Activated T-helper 2 cell treated with anti-CD3 and anti-CD28 coated beads, Interferon-gamma antibody, Interleukin-2, Interleukin-4, amounts not matched to agents 10 μg/mL and 5 μg/mL and 100 μg/mL, durations not matched to agents 14 hours and 24 hours and 36 hours (primary cell): ENCODE measurements around the gene FKBP1A. TPM values are rescaled to one million over a fixed set of nuclear protein-coding genes. Genes with fewer than 3 reads are reported as not detected.

ENCODE experiments used
- DNase-seq: peaks from one replicate; pipeline ENCODE4 v3.0.0; 2021; ENCODE audit warnings: low spot score
- H3K27ac Mint-ChIP-seq: one replicate; pipeline ENCODE4 v1.8.0; 2021; ENCODE audit warnings: mixed read lengths
- H3K27me3 Mint-ChIP-seq: one replicate; pipeline ENCODE4 v1.8.0; 2021; ENCODE audit warnings: low read depth, mixed read lengths
- H3K36me3 Mint-ChIP-seq: one replicate; pipeline ENCODE4 v1.8.0; 2021; ENCODE audit warnings: low read depth, mixed read lengths
- H3K4me1 Mint-ChIP-seq: one replicate; pipeline ENCODE4 v1.8.0; 2021; ENCODE audit warnings: low read depth, mixed read lengths
- H3K4me3 Mint-ChIP-seq: one replicate; pipeline ENCODE4 v1.8.0; 2021; ENCODE audit warnings: low read depth, mild to moderate bottlenecking, moderate library complexity, mixed read lengths
- H3K9me3 Mint-ChIP-seq: one replicate; pipeline ENCODE4 v1.8.0; 2021; ENCODE audit warnings: mixed read lengths
- intact Hi-C: fragments of 100-400 bp; cut with micrococcal nuclease; formaldehyde crosslinking; loops from one replicate; pipeline ENCODE4 v1.15.1; 2023
- total RNA-seq: library from RNA; stranded (reverse); gene quantifications from 2 replicates; pipeline ENCODE4 v1.2.3, GENCODE V29; 2022

Gene FKBP1A
- 320 and 330 TPM in 2 replicates for total RNA-seq

DNA sequence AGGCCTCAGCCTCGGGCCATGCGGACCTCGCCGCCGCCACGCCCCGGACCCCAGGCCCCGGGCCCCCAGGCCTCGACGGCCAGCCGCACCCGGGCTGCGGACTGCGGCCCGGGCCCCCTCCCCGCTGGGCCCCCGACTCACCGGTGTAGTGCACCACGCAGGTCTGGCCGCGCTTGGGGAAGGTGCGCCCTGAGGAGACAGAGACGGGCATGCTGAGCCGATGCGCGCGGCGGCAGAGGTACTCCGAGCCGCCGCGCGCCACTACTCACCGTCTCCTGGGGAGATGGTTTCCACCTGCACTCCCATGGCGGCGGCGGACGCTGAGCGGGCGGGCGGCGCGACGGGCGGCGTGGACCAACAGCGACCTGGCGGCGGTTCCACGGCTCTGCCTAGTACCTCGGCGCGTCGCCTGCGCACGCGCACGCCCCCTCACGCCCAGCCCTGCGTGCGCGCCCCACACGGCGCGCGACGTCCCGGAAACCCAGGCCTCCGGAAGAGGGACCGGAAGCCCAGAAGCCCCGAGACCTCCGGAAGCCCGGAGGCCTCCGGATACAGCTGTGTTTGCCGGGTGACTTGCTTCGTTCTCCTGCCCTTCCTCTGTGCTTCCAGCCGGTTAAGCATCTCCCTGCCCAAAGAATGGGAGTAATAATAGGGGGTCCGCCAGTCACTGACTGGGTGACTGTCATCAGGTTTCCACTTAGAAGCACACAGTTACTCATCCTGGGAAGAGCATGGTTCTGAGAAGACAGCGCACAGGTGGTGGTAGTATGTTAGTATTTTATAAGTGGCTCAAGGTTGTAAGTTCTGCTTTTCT is at the start of gene FKBP1A:
Gene FKBP1A (minus strand): TSS at position 362 of the 814 bp plus-strand sequence. CDS start 56 bp downstream, at position 306.
- Mint-ChIP-seq H3K27ac (peak within 1 kb of the TSS; percentile 85), H3K27me3 (peaks cover 18% of the 10 kb centered on the region), H3K4me3 (peak within 1 kb of the TSS; percentile 91), H3K36me3 (peaks cover 41% of the 10 kb centered on the region), H3K9me3 (peaks cover 8% of the 10 kb centered on the region), H3K4me1 (peaks cover 53% of the 10 kb centered on the region)
- peak; percentile 88 for DNase-seq
- intact Hi-C loops: loop anchor here (1.0 to 2.0 kb wide), 4 partner anchors 32 to 275 kb away; partner anchors contain the start of gene PSMF1

DNA sequence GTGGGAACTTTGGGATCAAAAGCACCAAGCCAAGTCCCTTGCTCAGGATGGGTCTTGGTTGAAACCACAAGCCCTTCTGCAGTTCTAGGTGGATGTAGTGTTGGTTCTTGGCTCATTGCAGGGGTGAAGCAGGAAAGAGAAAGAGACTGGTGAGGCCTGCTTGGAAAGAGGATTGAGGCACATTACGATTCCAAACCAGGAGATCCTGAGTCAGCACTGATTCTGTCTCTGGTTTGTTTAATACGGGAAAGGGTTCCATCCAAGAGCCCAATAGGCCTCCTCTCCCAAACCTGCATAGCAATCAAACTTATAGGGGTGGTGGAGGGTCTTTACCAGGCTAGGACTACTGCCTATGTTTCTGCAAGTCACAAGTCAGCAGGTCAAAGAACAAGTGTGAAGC is 49.5 kb upstream of the FKBP1A start:
- DNase-seq: no peak
- H3K36me3 Mint-ChIP-seq: peaks cover 51% of the 10 kb centered on the region
- intact Hi-C loops: no loop called here
- peaks cover 8% of the 10 kb centered on the region for H3K4me1 Mint-ChIP-seq
- H3K9me3 Mint-ChIP-seq: no peaks in the 10 kb centered on the region
- H3K27ac Mint-ChIP-seq: no peak overlapping the region
- H3K27me3 Mint-ChIP-seq: no peaks in the 10 kb centered on the region
- H3K4me3 Mint-ChIP-seq: no peak overlapping the region

DNA sequence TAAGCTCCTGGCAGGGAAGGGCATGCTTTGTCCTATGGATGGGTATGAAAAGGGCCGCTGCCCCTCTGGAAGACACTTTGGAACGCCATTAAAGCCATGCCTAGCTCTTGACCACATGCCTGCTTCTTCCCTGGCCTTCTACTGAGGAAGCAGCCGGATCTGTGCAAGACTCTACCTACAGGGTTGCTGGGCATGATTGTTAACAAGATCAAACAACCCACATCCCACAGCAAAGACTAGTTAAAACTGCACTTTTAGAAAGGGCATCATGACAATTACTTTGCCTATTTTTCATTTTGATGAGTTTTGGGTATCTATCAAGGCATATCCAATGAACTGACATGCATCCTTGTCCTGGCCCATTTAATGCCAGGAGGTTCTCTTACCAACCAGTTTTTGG is 48.3 kb upstream of the FKBP1A start:
- no peaks in the 10 kb centered on the region for H3K27me3 Mint-ChIP-seq

DNA sequence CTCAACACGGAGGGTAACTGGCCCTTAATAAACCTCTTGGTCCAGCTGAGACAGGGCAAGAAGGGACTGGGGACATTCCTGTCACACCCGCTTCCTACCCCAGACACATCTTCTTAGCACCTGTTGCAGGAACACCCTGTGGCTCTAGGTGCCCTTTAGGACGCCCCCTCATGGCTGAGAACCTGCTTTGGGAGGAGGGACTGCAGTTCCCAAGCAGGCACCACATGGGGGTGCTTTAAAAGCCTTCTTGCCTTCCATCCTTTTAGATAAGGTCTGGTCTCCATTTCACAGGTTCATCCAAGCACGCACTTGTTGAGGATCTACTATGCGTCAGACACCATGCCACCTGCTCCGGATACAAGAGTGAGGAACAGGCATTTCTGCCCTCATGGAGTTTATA is 47.2 kb upstream of the FKBP1A start:
- no peaks in the 10 kb centered on the region for H3K9me3 Mint-ChIP-seq
- no peaks in the 10 kb centered on the region for H3K27me3 Mint-ChIP-seq
- DNase-seq: no peak
- H3K27ac Mint-ChIP-seq: no peak overlapping the region
- intact Hi-C loops: no loop called here
- peaks cover 31% of the 10 kb centered on the region for H3K36me3 Mint-ChIP-seq
- H3K4me3 Mint-ChIP-seq: no peak overlapping the region
- H3K4me1 Mint-ChIP-seq: peaks cover 22% of the 10 kb centered on the region

More for the DNA sequence above, 48.3 kb upstream of the FKBP1A start:
- Mint-ChIP-seq H3K4me3 (no peak overlapping the region), H3K9me3 (no peaks in the 10 kb centered on the region), H3K27ac (no peak overlapping the region), H3K36me3 (peaks cover 42% of the 10 kb centered on the region), H3K4me1 (peaks cover 12% of the 10 kb centered on the region)
- intact Hi-C loops: no loop called here
- no peak for DNase-seq

DNA sequence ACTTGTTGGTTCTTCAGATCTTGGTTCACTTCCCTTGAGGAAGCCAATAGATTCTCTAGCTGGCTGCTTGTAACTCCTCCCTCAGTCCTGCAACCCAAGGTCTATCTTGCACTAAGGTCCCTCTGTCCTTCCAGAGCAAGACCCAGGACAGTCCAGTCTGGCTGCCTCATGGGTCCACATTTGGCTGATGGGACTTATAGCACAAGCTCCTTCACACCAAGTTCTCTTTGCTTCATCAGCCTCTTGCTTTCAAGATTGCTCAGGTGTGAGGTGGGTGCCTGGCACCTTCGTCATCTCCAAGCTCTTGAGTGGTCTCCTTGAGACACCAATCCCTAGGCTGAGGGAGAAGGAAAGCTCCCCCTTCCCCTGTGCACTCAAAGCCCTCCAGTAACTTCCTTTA is 45.5 kb upstream of the FKBP1A start:
- no peaks in the 10 kb centered on the region for H3K27me3 Mint-ChIP-seq
- no peak overlapping the region for H3K4me3 Mint-ChIP-seq
- DNase-seq: no peak
- H3K4me1 Mint-ChIP-seq: peaks cover 36% of the 10 kb centered on the region
- H3K36me3 Mint-ChIP-seq: peaks cover 22% of the 10 kb centered on the region
- intact Hi-C loops: loop anchor here (5.0 kb wide), 1 partner anchor 211 kb away; the partner anchor contains the start of gene RAD21L1
- peaks cover 4% of the 10 kb centered on the region for H3K9me3 Mint-ChIP-seq
- H3K27ac Mint-ChIP-seq: no peak overlapping the region

DNA sequence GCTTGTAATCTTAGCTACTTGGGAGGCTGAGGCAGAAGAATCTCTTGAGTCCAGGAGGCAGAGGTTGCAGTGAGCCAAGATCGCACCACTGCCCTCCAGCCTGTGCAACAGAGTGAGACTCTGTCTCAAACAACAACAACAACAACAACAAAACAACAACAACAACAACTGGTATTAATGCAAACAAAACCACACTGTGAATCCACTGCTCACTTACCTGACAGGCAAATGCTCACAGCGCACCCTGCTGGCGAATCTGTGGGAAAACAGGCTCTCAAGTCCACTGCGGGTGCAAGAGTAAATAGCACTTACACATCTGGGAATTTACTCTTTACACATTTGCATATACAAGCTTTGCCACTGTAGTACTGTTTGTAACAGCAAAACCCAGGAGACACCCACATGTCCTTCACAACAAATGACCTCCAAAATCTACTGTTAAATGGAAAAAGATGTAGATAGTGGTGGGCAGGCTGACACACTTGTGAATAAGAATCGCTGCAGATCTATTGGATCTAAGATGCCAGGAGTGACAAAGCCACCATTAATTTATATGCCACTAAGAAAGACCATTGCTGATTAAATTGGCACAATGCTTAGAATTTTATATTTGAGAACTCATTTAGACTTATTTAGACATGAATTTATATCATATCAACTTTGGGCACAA is 44.5 kb upstream of the FKBP1A start:
- peaks cover 41% of the 10 kb centered on the region for H3K4me1 Mint-ChIP-seq
- peaks cover 4% of the 10 kb centered on the region for H3K9me3 Mint-ChIP-seq
- no peak overlapping the region for H3K4me3 Mint-ChIP-seq
- H3K27ac Mint-ChIP-seq: no peak overlapping the region
- DNase-seq: peak; percentile 69
- H3K27me3 Mint-ChIP-seq: peaks cover 4% of the 10 kb centered on the region
- peaks cover 19% of the 10 kb centered on the region for H3K36me3 Mint-ChIP-seq
- intact Hi-C loops: loop anchor here (1.0 to 5.0 kb wide), 2 partner anchors 124 to 210 kb away; partner anchors contain the start of gene RAD21L1

DNA sequence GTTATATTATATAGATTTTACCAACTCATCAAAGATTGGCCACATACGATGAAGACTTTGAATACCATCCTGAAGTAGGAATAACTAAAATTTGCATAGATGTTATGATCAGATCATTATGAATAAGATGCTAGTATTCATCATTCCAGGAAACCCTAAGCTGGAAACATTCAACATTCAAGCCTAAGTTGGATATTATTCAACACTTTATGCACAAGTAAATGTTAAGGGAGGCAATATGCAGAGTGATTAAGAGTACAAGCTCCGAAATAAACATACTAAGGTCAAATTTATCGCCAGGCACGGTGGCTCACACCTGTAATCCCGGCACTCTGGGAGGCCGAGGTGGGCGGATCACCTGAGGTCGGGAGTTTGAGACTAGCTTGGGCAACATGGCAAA is 43.4 kb upstream of the FKBP1A start:
- H3K27me3 Mint-ChIP-seq: peaks cover 7% of the 10 kb centered on the region
- peaks cover 4% of the 10 kb centered on the region for H3K9me3 Mint-ChIP-seq
- no peak overlapping the region for H3K27ac Mint-ChIP-seq
- peaks cover 46% of the 10 kb centered on the region for H3K4me1 Mint-ChIP-seq
- intact Hi-C loops: loop anchor here (5.0 kb wide), 1 partner anchor 209 kb away; the partner anchor contains the start of gene RAD21L1
- no peak for DNase-seq
- peaks cover 10% of the 10 kb centered on the region for H3K36me3 Mint-ChIP-seq
- no peak overlapping the region for H3K4me3 Mint-ChIP-seq

DNA sequence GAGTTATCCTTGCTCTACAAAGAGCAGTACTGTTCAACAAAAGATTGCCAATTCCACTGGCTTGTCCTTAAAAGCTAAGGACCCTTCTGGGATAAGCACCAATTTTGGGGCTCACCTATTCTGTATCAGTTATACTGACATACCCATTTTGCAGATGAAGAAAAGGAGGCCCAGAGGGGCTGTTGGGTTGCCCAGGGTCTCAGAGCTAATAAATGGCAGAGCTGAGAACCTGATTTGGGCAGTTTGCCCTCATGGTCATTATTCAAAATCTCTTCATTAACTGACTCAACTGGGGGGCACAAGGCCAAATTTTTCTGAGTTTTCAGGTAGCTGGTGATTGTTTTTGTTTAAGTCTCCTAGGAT is 42.5 kb upstream of the FKBP1A start:
- Mint-ChIP-seq H3K36me3 (peaks cover 10% of the 10 kb centered on the region), H3K4me3 (no peak overlapping the region)

DNA sequence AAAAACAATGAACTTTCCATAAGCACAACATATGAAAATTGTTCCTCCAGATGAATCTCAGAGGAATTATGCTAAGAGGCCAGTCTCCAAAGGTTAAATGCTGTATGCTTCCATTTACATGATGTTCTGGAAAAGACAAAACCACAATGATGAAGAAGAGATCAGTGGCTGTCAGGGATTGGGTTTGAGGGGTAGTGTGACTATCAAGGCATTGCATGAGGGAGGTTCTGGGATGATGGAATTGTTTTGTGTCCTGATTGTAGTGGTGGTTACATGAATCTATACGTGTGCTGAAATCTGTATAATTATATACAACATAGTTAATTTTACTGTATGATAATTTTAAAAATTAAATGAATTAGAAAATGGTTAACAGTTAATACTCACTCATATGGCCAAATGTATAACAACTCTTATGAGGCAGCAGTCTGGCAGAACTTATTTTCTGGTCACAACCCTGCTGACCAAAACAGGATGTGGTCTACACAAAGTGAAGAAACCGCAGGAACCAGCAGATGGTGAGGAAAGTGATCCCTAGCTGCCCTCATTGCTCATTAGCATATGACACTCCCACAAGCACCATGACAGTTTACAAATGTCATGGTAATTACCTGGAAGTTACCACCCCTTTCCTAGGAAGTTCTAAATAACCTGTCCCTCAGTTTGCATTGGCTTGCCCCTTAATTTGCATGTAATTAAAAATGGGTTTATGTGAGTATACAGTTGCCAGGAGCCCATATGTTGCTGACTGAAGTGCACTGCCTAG is 41.9 kb upstream of the FKBP1A start:
- Mint-ChIP-seq H3K36me3 (peaks cover 10% of the 10 kb centered on the region), H3K9me3 (peaks cover 4% of the 10 kb centered on the region), H3K27ac (peak overlapping the region; percentile 42), H3K27me3 (peaks cover 10% of the 10 kb centered on the region), H3K4me3 (no peak overlapping the region), H3K4me1 (peaks cover 45% of the 10 kb centered on the region)
- intact Hi-C loops: loop anchor here (1.0 to 5.0 kb wide), 3 partner anchors 41 to 207 kb away; partner anchors contain the start of genes FKBP1A and RAD21L1
- peak; percentile 76 for DNase-seq

More for the DNA sequence above, 42.5 kb upstream of the FKBP1A start:
- intact Hi-C loops: loop anchor here (1.0 to 5.0 kb wide), 3 partner anchors 42 to 208 kb away; partner anchors contain the start of genes FKBP1A and RAD21L1
- H3K27ac Mint-ChIP-seq: no peak overlapping the region
- peaks cover 10% of the 10 kb centered on the region for H3K27me3 Mint-ChIP-seq
- peaks cover 49% of the 10 kb centered on the region for H3K4me1 Mint-ChIP-seq
- H3K9me3 Mint-ChIP-seq: peaks cover 4% of the 10 kb centered on the region
- DNase-seq: no peak

DNA sequence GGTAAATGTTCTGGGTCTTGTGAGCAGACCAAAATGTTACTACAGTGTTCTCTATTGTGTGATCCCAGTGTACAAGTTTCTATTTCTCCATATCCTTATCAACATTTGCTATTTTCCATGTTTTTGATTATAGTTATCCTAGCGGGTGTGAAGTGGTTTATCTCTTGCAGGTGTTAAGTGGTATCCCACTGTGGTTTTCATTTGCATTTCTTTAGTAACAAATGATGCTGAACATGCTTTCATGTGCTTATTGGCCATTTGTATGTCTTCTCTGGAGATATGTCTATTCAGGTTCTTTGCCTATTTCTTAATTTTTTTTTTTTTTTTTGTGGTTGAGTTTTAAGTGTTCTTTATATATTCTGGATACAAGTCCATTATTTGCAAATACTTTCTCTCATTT is 38.3 kb upstream of the FKBP1A start:
- no peak for DNase-seq
- H3K9me3 Mint-ChIP-seq: peaks cover 4% of the 10 kb centered on the region
- no peak overlapping the region for H3K27ac Mint-ChIP-seq
- H3K36me3 Mint-ChIP-seq: peaks cover 10% of the 10 kb centered on the region
- H3K27me3 Mint-ChIP-seq: peaks cover 10% of the 10 kb centered on the region
- no peak overlapping the region for H3K4me3 Mint-ChIP-seq
- intact Hi-C loops: no loop called here
- peaks cover 54% of the 10 kb centered on the region for H3K4me1 Mint-ChIP-seq

DNA sequence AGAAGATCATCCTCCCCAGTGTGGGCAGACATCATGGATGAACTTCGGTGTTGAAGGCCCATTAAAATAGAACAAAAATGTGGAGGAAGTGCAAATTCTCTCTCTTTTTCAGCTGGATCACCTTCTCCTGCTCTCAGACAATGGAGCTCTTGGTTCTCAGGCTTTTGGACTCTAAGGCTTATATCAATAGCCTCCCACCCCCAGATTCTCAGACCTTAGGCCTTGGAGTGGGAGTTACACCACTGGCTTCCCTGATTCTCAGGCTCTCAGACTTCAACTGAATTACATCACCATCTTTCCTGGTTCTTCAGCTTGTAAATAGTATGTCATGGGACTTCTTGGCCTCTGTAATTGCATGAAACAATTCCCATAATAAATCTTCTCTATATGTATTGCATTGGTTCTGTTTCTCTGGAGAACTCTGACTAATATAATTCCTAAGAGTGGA is 37.2 kb upstream of the FKBP1A start:
- no peak for DNase-seq
- intact Hi-C loops: no loop called here
- peaks cover 4% of the 10 kb centered on the region for H3K9me3 Mint-ChIP-seq
- H3K27me3 Mint-ChIP-seq: peaks cover 10% of the 10 kb centered on the region
- H3K4me3 Mint-ChIP-seq: no peak overlapping the region
- no peak overlapping the region for H3K27ac Mint-ChIP-seq
- H3K36me3 Mint-ChIP-seq: peaks cover 10% of the 10 kb centered on the region
- peaks cover 46% of the 10 kb centered on the region for H3K4me1 Mint-ChIP-seq

DNA sequence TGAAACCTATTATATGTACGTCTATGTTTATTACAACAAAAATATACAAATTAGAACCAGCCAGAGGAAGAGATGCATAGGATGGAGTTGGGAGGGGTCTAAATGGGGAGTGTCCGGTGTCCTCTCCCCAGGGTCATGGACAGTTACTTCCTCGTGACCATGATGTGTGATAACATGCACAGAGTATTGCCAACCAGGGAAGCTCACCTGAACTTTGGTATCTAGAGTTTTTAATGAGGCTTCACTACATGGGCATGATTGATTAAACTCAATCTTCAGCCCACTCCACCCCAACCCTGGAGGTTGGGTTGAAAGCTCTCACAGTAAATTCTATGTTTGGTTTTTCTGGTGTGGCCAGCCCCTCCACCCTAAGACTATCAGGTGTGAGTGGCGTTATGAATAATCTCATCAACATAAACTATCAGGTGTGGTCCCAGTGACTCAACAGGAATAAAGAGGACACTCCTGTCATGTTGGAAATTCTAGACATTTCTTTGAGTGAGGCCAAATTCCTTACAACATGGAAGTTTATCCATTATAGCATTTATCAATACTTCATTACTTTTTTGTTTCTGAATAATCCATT is 36.4 kb upstream of the FKBP1A start:
- DNase-seq: no peak
- Mint-ChIP-seq H3K4me3 (no peak overlapping the region), H3K27ac (no peak overlapping the region), H3K9me3 (peaks cover 2% of the 10 kb centered on the region), H3K36me3 (peaks cover 7% of the 10 kb centered on the region), H3K4me1 (peaks cover 39% of the 10 kb centered on the region), H3K27me3 (peaks cover 10% of the 10 kb centered on the region)
- intact Hi-C loops: no loop called here
